Measurements from ENCODE around the gene CCIN.
"Not testable (repeated sequence)": the region's sequence is repeated elsewhere in the genome, so short reads cannot be mapped to it uniquely, and the experiment has no call there.

CCIN gene

GRCh38 chr9:36169166-36169565 is at the start of gene CCIN:
CCIN (plus strand) TSS chr9:36169388; CDS start chr9:36169503, 115 bp downstream.
- DNase-seq, result no peak

- no peak for DNase-seq
Measured at GRCh38 chr9:36119476-36119875, 49.7 kb upstream of the CCIN start.

- DNase-seq, result no peak
Measured at GRCh38 chr9:36120705-36121104, 48.5 kb upstream of the CCIN start.

- no peak for DNase-seq
Measured at GRCh38 chr9:36121971-36122370, 47.2 kb upstream of the CCIN start.

- DNase-seq, result no peak
Measured at GRCh38 chr9:36123515-36123914, 45.7 kb upstream of the CCIN start.

- DNase-seq, result no peak
Measured at GRCh38 chr9:36125062-36125855, 43.9 kb upstream of the CCIN start.

DNA sequence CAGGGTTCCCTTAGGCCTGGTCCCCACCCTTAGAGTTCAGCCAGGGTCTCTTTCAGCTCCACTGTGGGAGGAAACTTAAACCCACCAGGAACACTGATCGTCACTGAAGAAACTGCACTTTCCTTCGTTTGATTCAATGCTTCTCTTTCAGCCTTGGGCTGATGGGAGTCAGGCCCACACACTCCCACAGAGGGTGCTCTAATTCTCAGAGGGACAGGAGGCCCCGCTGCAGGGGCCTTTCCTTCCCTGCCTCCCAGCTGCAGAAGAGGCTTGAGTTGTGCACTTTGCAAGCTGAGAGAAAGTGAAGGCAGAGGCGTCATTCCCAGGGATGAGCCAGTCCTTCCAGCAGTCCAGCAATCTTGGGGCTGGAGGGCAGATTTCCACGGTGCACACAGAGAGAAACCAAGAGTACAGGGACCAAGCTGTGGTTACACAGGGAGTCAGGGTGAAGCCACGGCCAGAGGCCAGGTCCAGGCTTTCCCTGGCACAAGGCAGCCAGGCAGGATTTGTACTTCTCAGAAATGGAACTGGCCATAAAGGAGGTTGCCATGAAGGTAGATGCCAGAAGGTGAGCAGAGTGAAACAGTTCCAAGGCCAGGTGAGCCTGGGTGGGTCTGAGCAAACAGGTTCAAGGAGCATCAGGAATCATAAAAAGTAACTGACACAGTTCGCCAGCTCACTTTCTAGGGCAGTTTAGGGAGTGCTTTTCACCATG is 43.0 kb upstream of the CCIN start:
- no peak for DNase-seq

DNA sequence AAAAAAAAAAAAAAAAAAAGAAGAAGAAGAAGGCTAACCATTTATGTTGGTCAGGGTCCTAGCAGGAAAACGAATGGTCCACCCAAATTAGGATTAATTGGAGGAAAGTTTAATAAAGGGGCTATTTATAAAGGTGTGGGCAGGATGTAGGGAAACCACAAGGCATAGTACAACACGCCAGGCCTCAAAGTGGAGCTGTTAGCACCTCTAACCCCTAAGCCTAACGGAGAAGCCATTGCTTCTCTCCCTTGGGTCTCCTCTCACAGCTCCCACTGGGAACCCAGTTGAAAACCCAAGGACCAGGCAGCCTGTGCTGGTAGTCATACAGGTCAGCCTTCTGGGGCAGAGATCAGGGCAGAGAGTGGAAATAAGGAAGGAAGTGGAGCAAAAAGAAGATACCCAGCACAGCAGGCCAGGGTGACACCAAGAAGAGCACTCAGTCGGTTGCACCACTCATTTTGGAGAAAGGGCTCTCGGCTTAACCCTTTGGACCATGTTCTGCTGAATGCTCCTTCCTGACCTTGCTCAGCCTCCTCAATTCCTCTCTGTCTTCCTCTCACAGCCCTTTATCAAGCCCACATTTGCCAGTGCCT is 41.4 kb upstream of the CCIN start:
- no peak for DNase-seq

GRCh38 chr9:36128349-36128748 is 40.8 kb upstream of the CCIN start:
- no peak for DNase-seq

DNA sequence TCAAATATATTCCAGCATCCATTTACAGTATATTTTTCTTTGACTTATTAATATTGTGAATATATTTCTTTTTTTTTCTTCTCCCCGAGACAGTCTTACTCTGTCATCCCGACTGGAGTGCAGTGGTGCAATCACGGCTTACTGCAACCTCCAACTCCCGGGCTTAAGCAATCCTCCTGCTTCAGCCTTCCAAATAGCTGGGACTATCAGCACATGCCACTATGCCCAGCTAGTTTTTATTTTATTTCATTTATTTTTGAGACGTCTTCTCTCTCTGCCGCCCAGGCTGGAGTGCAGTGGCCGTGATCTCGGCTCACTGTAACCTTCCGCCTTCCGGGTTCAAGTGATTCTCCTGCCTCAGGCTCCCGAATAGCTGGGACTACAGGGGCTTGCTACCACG is 40.0 kb upstream of the CCIN start:
- DNase-seq, result no peak

GRCh38 chr9:36131666-36132065 is 37.5 kb upstream of the CCIN start:
- not testable (repeated sequence) for DNase-seq

GRCh38 chr9:36132086-36132485 is 37.1 kb upstream of the CCIN start:
- peak; percentile 61 for DNase-seq

- no peak for DNase-seq
Measured at GRCh38 chr9:36134761-36135505, 34.3 kb upstream of the CCIN start.

DNA sequence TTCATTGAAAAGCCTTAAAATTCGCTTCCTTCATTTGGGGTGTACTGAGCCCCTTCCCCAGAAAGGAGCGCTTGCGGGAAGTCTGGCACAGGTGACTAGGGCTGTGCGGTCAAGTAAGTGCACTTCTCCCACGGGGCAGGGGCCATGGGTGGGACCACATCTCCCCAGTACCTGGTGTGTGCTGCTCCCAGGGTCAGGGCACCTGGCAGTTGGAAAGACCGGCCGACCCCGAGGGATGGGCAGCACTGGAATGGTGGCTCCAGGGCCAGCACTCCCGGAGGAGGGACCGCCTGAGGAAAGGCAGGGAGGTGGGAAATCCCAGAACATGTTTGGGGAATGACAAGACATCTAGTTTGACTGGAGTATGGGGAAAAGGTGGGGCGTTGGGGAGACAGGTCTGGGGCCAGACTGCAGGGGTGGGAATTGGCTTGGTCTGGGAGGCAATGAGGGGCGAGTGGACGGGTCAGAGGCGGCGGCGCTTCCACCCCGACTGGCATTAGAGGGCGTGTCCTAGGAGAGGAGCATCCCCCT is 33.4 kb upstream of the CCIN start:
- DNase-seq, result no peak

- peak; percentile 81 for DNase-seq
Measured at GRCh38 chr9:36136272-36136893, 32.8 kb upstream of the CCIN start, which contains the start of gene GLIPR2. GLIPR2 (plus strand) TSS chr9:36136733; CDS start chr9:36136779, 46 bp downstream.

- no peak for DNase-seq
Measured at GRCh38 chr9:36136894-36137391, 32.2 kb upstream of the CCIN start.

- DNase-seq, result peak; percentile 28
Measured at GRCh38 chr9:36137392-36138004, 31.7 kb upstream of the CCIN start.

DNA sequence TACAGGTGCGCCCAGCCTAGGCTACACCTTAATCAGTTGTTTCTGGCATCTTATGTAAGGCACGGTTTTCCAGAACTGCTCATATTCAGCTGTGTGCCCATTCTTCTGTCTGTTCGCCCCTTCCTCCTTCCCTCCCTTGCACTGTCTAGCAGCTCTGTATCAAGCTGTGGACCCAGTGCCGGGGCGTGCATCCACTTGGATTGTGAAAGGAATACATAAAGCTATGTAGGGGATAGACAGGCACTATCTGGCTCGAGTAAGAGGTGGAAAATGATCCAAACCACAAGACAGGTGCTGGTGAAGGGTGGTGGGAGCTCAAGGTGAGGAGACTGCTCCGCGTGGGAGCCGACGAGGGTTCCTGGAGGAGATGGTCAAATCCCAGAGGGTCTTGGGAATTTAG is 30.7 kb upstream of the CCIN start:
- no peak for DNase-seq

DNA sequence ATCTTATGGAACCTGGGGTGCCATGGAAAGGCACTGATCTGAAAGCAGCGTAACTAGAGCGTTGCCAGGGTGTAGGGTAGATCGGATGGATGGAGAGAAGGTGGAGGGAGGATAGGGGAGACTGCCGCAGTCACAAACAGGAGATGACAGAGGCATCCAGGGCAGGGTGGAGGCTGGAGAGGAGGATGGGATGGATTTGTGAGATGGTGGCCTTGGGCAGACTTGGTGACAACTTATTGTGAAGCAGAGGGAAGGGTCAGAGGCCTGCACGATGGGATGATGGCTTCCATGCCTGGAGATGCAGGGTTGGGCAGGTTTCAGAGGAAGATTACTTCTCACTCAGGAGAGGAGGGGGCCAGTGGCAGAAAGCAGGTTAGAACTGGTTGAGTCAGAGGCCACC is 30.3 kb upstream of the CCIN start:
- no peak for DNase-seq

DNA sequence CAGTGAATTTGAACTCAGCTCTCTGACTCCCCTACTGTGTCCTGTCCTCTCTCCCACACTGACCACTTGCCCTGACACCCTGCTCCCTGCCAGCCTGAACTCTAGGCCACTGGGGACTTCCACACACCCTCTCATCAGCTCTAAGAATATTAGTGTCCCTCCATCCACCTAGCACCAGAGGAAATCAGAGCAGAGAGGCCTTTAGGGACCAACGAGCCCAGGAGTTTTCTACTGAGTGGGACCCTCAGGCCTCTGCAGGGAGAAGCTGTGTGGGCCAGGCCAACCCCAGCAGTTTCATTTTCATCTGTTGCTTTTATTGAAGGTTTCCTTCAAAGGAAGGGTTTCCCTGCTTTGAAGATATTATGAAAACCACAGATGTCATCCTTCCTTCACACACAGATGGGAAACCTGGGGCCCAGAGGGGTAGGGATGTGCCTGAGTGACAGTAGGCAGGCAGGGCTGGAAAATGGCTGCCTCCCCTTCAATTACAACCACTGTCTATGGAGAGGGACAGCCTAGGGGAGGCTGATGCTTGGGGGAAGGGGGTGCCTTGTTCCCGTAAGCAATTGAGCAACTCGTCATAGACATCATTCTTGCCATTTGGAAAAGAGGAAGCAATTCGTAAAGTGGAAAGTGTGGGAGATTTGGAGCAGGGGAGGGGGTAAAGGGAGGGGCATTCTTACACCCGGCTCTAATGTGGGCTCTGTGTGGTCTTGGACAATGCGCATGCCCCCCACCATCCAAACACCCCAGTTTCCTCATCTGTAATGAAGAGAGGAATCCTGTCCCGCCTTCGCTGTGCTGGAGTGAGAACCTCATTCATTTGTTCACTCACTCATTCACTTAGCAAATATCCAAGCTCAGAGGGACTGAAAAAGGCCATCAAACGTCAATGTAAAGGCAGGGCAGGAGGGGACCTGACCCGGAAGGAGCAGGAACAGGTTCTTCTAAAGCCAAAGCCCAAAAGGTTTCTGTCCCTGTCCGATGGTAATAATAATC is 28.8 kb upstream of the CCIN start:
- peak; percentile 29 for DNase-seq
